ENCODE results near the gene SOX6. TPM values are rescaled to one million over a fixed set of nuclear protein-coding genes. Genes with fewer than 3 reads are reported as not detected.

SOX6 gene
- total and polyA plus RNA-seq, 2 of the 13 experiments (the other 11 are each of a cell fraction or from before 2014, with no cell fraction given): 2.6 to 11.2 TPM

DNA sequence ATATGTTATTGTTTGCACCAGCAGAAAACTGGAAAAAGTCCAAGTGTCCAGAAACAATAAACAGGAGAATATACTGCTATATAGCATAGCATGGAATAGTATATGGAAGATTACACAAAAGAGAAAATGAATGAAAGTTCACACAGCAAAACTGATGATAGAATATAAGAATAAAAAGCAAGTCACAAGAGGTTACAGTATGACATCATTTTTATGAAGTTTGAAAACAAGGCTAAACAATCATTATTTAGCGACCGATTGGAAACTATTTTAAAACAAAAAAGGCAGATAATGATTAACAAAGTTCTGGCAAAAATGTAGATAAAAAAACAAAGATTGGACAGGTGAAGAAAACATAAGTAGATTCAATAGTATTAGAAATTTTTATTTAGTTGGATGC, 47.1 kb downstream of the SOX6 start:
- ChIA-PET CTCF (ENCODE audit: low intra/inter-chr PET ratio, low total read pairs) (no interaction called here), POLR2A (no interaction called here)
- Histone ChIP-seq H3K4me1 (ENCODE audit: insufficient read depth, low read length) (no peaks in the 10 kb centered on the region), H3K9me3 (ENCODE audit: low read length) (no peaks in the 10 kb centered on the region), H3K4me2 (ENCODE audit: low read depth, low read length) (no peak overlapping the region), H3K36me3 (replicated peaks in 1 of 2; ENCODE audit: control insufficient read depth in 1 of 2, insufficient read depth in 2 of 2, low read length in 2 of 2) (no peaks in the 10 kb centered on the region), H3K9ac (ENCODE audit: insufficient read depth, low read depth, low read length) (no peak overlapping the region), H2AFZ (ENCODE audit: low read length) (no peak overlapping the region), H3K4me3 (replicated peaks in 1 of 3; ENCODE audit: insufficient read depth in 1 of 3, low read depth in 2 of 3, low read length in 3 of 3) (no peak overlapping the region), H3K27me3 (ENCODE audit: control insufficient read depth in 1 of 2, insufficient read depth in 2 of 2, low read length in 2 of 2) (no peaks in the 10 kb centered on the region), H4K20me1 (ENCODE audit: insufficient read depth, low read length) (no peaks in the 10 kb centered on the region), H3K79me2 (ENCODE audit: insufficient read depth, low read length) (no peaks in the 10 kb centered on the region), H3K27ac (ENCODE audit: extremely low read length, insufficient read depth, low read length) (no peak overlapping the region)
- intact Hi-C loops (cut with micrococcal nuclease; ENCODE audit: unreplicated experiment): no loop called here
- no peak for TF ChIP-seq ZFP62 (CRISPR knock-in tag; IDR thresholded peaks at IDR 0.05)
- TF ChIP-seq ATF7 (IDR thresholded peaks at IDR 0.05): peak; percentile 85
- no peak for TF ChIP-seq ATF7 (CRISPR knock-in tag; IDR thresholded peaks at IDR 0.05)
- ATAC-seq: no peak
- BruUV-seq (replicated peaks): no TSS peak
- no peak for DNase-seq (ENCODE audit: low spot score)
- in situ Hi-C loops (cut with HindIII; ENCODE audit: extremely low pct_ligation_motif_present, low pct_unique_long_range_greater_than_20kb): no loop called here
- WGBS (ENCODE audit: low lambda C conversion rate): 8% methylated on average over 2 of the region's 2 CpGs
- FAIRE-seq: no peak

- WGBS (ENCODE audit: low lambda C conversion rate): 12% methylated on average over 2 of the region's 2 CpGs
- Histone ChIP-seq H3K4me3 (replicated peaks in 1 of 3; ENCODE audit: insufficient read depth in 1 of 3, low read depth in 2 of 3, low read length in 3 of 3) (no peak overlapping the region), H3K27me3 (ENCODE audit: control insufficient read depth in 1 of 2, insufficient read depth in 2 of 2, low read length in 2 of 2) (no peaks in the 10 kb centered on the region), H3K9me3 (ENCODE audit: low read length) (no peaks in the 10 kb centered on the region), H3K9ac (ENCODE audit: insufficient read depth, low read depth, low read length) (no peak overlapping the region), H3K4me1 (ENCODE audit: insufficient read depth, low read length) (0 out of 2 replicates have a peak, but pooled peaks cover 7% of the 10 kb centered on the region), H3K36me3 (replicated peaks in 1 of 2; ENCODE audit: control insufficient read depth in 1 of 2, insufficient read depth in 2 of 2, low read length in 2 of 2) (no peaks in the 10 kb centered on the region), H4K20me1 (ENCODE audit: insufficient read depth, low read length) (no peaks in the 10 kb centered on the region), H3K79me2 (ENCODE audit: insufficient read depth, low read length) (no peaks in the 10 kb centered on the region), H2AFZ (ENCODE audit: low read length) (no peak overlapping the region), H3K27ac (ENCODE audit: extremely low read length, insufficient read depth, low read length) (no peak overlapping the region), H3K4me2 (ENCODE audit: low read depth, low read length) (no peak overlapping the region)
- ATAC-seq: no peak
- ChIA-PET CTCF (ENCODE audit: low intra/inter-chr PET ratio, low total read pairs) (no interaction called here), POLR2A (no interaction called here)
- no peak for FAIRE-seq
- no peak for DNase-seq (ENCODE audit: low spot score)
- intact Hi-C loops (cut with micrococcal nuclease; ENCODE audit: unreplicated experiment) (no loop called here), in situ Hi-C loops (cut with HindIII; ENCODE audit: extremely low pct_ligation_motif_present, low pct_unique_long_range_greater_than_20kb) (no loop called here)
- no TSS peak for BruUV-seq (replicated peaks)
- TF ChIP-seq ZNF569 (CRISPR knock-in tag; IDR thresholded peaks at IDR 0.05; ENCODE audit: borderline replicate concordance): no peak
- TF ChIP-seq YY1 (IDR thresholded peaks at IDR 0.05; ENCODE audit: insufficient read depth, insufficient replicate concordance, low read depth, low read length): no peak
- no peak for TF ChIP-seq ASH2L (IDR thresholded peaks at IDR 0.05; ENCODE audit: insufficient read length, low read depth, low read length)
- TF ChIP-seq WIZ (CRISPR knock-in tag; IDR thresholded peaks at IDR 0.05): no peak
- TF ChIP-seq NR2F1 (CRISPR knock-in tag; IDR thresholded peaks at IDR 0.05): no peak
- TF ChIP-seq, protein P1, sequence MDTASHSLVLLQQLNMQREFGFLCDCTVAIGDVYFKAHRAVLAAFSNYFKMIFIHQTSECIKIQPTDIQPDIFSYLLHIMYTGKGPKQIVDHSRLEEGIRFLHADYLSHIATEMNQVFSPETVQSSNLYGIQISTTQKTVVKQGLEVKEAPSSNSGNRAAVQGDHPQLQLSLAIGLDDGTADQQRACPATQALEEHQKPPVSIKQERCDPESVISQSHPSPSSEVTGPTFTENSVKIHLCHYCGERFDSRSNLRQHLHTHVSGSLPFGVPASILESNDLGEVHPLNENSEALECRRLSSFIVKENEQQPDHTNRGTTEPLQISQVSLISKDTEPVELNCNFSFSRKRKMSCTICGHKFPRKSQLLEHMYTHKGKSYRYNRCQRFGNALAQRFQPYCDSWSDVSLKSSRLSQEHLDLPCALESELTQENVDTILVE (CRISPR knock-in tag; IDR thresholded peaks at IDR 0.05): no peak
- TF ChIP-seq ATRX (CRISPR knock-in tag; IDR thresholded peaks at IDR 0.05; ENCODE audit: borderline replicate concordance): no peak
- TF ChIP-seq MED13 (CRISPR knock-in tag; IDR thresholded peaks at IDR 0.05): no peak
- TF ChIP-seq RAD51 (IDR thresholded peaks at IDR 0.05; ENCODE audit: borderline replicate concordance): no peak
- no peak for TF ChIP-seq IKZF5 (CRISPR knock-in tag; IDR thresholded peaks at IDR 0.05)
- no peak for TF ChIP-seq RFX1 (IDR thresholded peaks at IDR 0.05)
- no peak for TF ChIP-seq KDM3A (CRISPR knock-in tag; IDR thresholded peaks at IDR 0.05; ENCODE audit: low read depth)
- TF ChIP-seq, protein P2, sequence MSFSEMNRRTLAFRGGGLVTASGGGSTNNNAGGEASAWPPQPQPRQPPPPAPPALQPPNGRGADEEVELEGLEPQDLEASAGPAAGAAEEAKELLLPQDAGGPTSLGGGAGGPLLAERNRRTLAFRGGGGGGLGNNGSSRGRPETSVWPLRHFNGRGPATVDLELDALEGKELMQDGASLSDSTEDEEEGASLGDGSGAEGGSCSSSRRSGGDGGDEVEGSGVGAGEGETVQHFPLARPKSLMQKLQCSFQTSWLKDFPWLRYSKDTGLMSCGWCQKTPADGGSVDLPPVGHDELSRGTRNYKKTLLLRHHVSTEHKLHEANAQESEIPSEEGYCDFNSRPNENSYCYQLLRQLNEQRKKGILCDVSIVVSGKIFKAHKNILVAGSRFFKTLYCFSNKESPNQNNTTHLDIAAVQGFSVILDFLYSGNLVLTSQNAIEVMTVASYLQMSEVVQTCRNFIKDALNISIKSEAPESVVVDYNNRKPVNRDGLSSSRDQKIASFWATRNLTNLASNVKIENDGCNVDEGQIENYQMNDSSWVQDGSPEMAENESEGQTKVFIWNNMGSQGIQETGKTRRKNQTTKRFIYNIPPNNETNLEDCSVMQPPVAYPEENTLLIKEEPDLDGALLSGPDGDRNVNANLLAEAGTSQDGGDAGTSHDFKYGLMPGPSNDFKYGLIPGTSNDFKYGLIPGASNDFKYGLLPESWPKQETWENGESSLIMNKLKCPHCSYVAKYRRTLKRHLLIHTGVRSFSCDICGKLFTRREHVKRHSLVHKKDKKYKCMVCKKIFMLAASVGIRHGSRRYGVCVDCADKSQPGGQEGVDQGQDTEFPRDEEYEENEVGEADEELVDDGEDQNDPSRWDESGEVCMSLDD (CRISPR knock-in tag; IDR thresholded peaks at IDR 0.05; ENCODE audit: borderline replicate concordance): no peak
Observed at GRCh38 chr11:16301462-16301861, 54.9 kb downstream of the SOX6 start.
